ENCODE data around the gene FBXO24.
"Not testable (repeated sequence)": the region's sequence is repeated elsewhere in the genome, so short reads cannot be mapped to it uniquely, and the experiment has no call there.

FBXO24 gene

DNA sequence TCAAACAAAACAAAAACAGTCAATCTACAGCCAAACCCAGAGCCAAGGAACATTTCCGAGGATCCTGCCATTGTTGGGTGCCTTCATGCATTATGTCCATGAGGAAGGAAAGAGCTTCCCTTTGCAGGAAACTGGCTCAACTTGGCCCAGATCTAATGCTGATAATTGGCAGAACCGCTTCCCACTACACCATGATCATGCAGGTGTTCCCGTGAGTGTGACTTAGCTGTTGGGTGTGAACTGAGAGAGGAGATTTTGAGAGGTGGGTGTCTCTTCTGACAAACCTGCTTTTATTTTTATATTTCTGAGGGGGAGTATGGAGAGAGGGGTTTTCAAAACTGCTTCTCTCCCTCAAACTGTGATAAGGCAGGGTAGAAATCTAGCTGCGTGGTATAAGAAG lies 27.0 kb upstream of the FBXO24 start:
- no peak for DNase-seq (ENCODE audit: low read depth)

- DNase-seq (ENCODE audit: low read depth) = no peak
Observed at GRCh38 chr7:100561491-100562194, 24.5 kb upstream of the FBXO24 start.

- no peak for DNase-seq (ENCODE audit: low read depth)
Observed at GRCh38 chr7:100562195-100563099, 23.7 kb upstream of the FBXO24 start.

DNA sequence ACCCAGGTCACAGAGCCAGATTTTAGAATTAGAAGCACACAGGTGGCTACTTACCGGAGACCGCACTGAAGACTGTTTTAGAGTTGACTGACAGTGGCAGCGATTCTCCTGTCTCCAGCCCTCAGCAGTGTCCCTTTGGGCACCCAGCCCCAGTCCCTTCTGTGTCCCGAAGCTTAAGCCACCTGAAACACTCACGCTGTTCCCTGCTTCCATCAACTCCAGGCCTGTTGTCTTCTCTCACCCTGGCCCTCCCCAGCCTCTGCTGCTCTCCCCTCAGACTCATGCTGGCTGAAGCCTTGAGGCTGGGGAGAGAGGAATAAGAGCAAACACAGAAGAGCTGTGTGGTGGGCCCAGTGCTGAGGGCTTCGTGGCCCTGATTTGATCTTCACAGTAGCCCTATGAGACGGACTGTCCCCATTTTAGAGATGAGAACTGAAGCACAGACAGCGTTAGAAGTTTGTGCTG lies 23.0 kb upstream of the FBXO24 start:
- DNase-seq (ENCODE audit: low read depth) = no peak

- peak; percentile 51 for DNase-seq (ENCODE audit: low read depth)
Observed at GRCh38 chr7:100563809-100564400, 22.2 kb upstream of the FBXO24 start.

- DNase-seq (ENCODE audit: low read depth) = not testable (repeated sequence)
Observed at GRCh38 chr7:100564405-100564804, 21.7 kb upstream of the FBXO24 start.

- DNase-seq (ENCODE audit: low read depth) = no peak
Observed at GRCh38 chr7:100565133-100565571, 21.0 kb upstream of the FBXO24 start.

DNA sequence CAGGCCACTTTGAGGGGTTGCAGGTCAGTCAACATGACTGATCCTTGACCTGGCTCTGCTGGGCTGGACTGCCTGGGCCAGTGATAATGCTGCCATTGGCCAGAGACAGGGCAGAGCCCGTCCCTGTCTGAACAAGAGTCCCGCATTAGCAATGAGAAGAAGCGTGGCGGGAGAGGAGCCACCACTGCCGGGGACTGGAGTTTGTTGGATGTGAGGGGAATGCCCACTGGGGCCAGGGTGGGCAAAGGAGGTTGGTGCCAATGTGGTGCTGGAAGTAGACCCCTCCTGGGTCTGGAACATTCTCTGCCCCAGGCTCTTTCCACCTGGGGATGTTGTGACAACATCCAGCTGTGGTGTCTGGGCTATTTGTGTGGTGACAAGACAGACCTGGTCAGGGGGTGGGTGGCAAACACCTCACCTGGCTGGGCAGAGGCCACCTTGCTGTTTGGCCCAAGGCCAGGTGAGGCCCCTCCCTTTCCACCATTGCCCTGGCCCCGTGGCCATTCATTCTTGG lies 20.1 kb upstream of the FBXO24 start:
- no peak for DNase-seq (ENCODE audit: low read depth)

DNA sequence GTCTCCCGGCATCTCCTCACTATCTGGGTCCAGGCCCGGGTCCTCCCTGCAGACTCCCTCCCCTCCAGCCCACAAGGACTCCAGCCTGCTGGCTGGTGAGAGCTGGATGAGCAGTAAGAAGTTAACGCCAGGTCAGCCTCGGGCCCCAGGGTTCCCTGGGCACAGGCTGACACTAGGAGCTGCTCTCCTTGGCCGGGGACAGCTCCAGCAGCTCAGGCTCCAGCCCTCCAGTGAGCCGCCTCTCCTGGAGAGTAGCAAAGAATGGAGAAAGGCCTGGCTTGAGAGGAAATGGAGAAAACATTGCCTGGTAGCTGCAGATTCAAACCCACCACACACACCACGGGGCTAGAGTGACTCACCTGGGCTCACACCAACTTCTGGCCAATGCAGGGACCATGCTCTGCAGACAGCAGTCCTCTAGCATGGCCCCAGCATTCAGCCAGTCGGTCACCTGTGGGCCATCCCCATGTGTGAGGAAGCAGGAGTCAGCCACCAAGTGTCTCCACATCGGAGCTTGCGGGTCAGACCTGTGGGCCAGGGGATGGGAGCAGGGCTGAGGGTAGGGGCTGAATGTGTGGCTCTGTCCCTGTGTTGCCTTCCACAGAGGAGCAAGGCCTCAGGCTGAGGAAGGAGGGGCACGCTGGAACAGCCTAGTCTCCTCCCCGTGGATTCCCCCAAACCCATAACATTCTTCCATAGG lies 18.9 kb upstream of the FBXO24 start:
- no peak for DNase-seq (ENCODE audit: low read depth)

- no peak for DNase-seq (ENCODE audit: low read depth)
Observed at GRCh38 chr7:100567751-100568175, 18.4 kb upstream of the FBXO24 start.

- no peak for DNase-seq (ENCODE audit: low read depth)
Observed at GRCh38 chr7:100568176-100568895, 17.8 kb upstream of the FBXO24 start.

GRCh38 chr7:100568896-100569844 lies 17.0 kb upstream of the FBXO24 start:
- DNase-seq (ENCODE audit: low read depth) = no peak

GRCh38 chr7:100570954-100571828 lies 14.9 kb upstream of the FBXO24 start:
- DNase-seq (ENCODE audit: low read depth) = no peak

DNA sequence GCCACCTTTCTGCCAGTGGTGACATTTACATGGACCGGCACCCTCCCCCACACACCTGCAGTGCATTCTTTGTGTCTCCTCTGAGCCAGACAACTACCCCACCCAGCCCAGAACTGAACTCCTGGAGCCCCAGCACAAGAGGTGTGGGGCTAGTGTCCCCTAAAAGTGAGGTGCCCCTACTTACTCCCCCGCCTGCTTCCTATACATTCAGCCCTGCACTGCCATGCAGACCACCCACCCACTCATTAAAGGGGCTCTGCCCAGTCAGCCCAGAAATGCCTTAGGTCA lies 14.4 kb upstream of the FBXO24 start:
- no peak for DNase-seq (ENCODE audit: low read depth)

GRCh38 chr7:100572281-100572948 lies 13.7 kb upstream of the FBXO24 start:
- DNase-seq (ENCODE audit: low read depth) = no peak

- no peak for DNase-seq (ENCODE audit: low read depth)
Observed at GRCh38 chr7:100572949-100573675, 13.0 kb upstream of the FBXO24 start.

DNA sequence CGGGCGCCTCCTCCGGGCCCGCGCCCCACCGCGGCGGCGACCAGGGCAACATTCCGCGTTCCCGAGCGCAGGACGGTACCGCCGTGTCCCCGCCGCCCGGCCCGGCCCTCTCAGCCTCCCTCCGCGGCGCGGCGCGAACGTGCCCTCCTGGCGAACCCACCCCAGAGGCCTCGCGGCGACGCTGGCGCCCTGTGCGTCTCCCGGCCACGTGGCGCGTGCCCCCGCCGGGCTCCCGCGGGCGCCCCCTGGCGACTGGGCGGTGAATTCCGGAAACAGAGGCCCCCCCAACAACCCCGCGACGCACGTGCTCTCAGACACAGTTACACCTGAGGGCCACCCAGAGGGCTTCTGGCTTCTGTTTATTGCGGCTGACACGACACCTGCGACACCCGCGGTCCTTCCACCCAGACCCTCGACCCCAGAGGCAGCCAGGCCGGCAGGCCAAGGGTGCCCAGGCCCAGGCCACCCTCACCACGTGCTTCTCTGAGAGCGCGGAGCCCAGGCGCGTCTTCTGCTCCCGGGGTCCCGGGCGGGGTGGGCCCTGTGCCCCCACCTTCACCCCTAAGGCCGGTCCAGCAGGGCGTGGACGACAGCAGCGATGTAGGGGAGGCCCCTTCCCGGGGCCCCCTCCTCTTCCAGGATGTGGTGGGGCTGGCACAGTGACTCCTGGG lies 12.3 kb upstream of the FBXO24 start, which contains the start of gene SAP25:
Gene SAP25, minus strand, starts transcription at position 210 of the 671 bp plus-strand sequence. Its CDS starts 158 bp downstream, at position 52.
- no peak for DNase-seq (ENCODE audit: low read depth)

Measured in fibroblast of the conjunctiva (primary cell).